GM21717 (cell line): Measurements from ENCODE around the gene AHI1.
A peak's percentile ranks its signal among the peaks of the same experiment; 100 is the strongest.

Experiments
- ATAC-seq: cut with Tn5 transposase; IDR thresholded peaks from one replicate; pipeline ENCODE4 v1.9.1; 2021; ENCODE audit warnings: mild to moderate bottlenecking, moderate library complexity; ENCODE audit not compliant: unreplicated experiment

Gene AHI1

GRCh38 chr6:135236732-135237131 is 260.8 kb downstream of the AHI1 start:
- no peak for ATAC-seq

- ATAC-seq = no peak
Measured at GRCh38 chr6:135236319-135236718, 261.2 kb downstream of the AHI1 start.

GRCh38 chr6:135235716-135236115 is 261.8 kb downstream of the AHI1 start:
- ATAC-seq = no peak

- ATAC-seq = no peak
Measured at GRCh38 chr6:135234492-135234780, 263.1 kb downstream of the AHI1 start.

- peak; percentile 60 for ATAC-seq
Measured at GRCh38 chr6:135233686-135234491, 263.7 kb downstream of the AHI1 start.
